ENCODE results near the gene NOA1.

DNA sequence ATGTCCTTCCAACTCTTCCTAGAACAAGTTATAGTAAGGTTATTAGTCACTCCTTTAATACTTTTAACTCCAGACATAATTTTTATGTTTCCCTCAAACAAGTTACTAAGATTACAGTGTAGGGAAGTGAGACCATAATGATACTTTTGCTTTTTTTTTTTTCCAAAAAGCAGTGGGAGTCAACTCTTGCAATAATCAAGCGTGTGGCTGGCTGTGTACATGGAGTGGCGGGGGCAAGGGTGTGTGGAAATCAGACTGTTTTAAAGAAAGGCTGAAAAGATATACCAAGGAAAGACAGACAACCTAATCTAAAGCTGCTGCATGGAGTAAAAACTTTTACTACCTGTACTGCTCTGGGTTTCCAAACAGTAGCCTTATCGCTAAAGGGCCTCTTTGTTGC lies 4.1 kb downstream of the NOA1 start:
- TF ChIP-seq CTCF (IDR thresholded peaks at IDR 0.05 in 2 of 3, conservative IDR thresholded peaks at IDR 0.05 in 1 of 3; ENCODE audit: control insufficient read depth in 2 of 3, extremely low read depth in 1 of 3, insufficient read depth in 1 of 3, low read depth in 3 of 3, low read length in 3 of 3), result no peak
- TF ChIP-seq REST (IDR thresholded peaks at IDR 0.05; ENCODE audit: low read depth, low read length), result no peak
- no peak for TF ChIP-seq DPF2 (IDR thresholded peaks at IDR 0.05)
- no peak for TF ChIP-seq MTA3 (IDR thresholded peaks at IDR 0.05; ENCODE audit: borderline replicate concordance, low read length)
- no peak for TF ChIP-seq SIN3A (IDR thresholded peaks at IDR 0.05; ENCODE audit: low read depth, low read length)
- no peak for TF ChIP-seq FOXM1 (IDR thresholded peaks at IDR 0.05; ENCODE audit: low read depth, low read length)
- no peak for TF ChIP-seq POLR2A (IDR thresholded peaks at IDR 0.05; ENCODE audit: low read depth, low read length)
- no peak for TF ChIP-seq MXI1 (IDR thresholded peaks at IDR 0.05; ENCODE audit: low read depth, low read length)
- no peak for TF ChIP-seq JUND (IDR thresholded peaks at IDR 0.05; ENCODE audit: low read depth, low read length)
- TF ChIP-seq SMC3 (IDR thresholded peaks at IDR 0.05; ENCODE audit: borderline replicate concordance, low read length), result no peak
- TF ChIP-seq SRF (IDR thresholded peaks at IDR 0.05; ENCODE audit: low read depth in 2 of 2, low read length in 2 of 2), result no peak
- no peak for TF ChIP-seq CREB1 (IDR thresholded peaks at IDR 0.05; ENCODE audit: low read depth)
- TF ChIP-seq POLR2AphosphoS2 (IDR thresholded peaks at IDR 0.05; ENCODE audit: low read depth, low read length), result no peak
